Measurements from ENCODE around the gene PDE4C.

Gene PDE4C

DNA sequence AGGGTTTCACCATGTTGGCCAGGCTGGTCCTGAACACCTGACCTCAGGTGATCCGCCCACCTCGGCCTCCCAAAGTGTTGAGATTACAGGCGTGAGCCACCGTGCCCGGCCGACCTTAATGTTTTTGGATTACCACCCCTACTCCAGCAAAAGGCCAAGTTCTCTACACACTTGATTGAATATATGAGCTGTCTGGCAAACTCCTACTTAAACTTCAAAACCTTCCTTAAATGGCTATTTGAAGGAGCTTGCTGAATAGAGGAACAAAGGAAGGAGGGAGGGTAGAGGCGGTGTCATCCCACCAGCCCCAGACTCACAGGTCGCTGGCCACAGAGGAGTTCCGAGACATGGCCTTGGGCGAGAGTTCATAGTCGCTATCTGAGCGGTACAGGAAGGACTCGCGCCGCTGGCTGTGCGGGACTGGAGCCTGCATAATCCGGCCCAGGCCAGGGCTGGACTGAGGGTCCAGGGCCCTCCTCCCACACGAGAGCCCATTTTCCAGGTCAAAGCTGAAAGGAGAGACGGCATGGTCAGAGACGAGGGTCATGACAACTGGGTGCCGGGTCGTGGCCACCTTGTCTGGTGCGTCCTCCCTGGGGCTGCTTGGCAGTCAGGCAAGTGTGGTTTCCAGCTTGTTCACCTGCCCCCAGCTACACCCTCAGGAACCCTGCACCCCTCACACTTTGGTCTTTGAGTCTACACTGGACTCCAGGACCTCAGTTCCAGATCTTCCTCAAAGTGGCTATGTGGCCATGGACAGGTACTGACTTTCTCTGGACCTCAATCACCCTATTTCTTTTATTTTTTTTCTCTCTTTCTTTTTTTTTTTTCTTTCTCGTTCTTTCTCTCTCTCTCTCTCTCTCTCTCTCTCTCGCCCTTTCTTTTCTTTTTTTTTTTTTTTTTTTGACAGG lies 4.2 kb downstream of the PDE4C start:
- H3K4me3 ChIP-seq (ENCODE audit: low read length) = no peak overlapping the region
- TF ChIP-seq, protein P1, sequence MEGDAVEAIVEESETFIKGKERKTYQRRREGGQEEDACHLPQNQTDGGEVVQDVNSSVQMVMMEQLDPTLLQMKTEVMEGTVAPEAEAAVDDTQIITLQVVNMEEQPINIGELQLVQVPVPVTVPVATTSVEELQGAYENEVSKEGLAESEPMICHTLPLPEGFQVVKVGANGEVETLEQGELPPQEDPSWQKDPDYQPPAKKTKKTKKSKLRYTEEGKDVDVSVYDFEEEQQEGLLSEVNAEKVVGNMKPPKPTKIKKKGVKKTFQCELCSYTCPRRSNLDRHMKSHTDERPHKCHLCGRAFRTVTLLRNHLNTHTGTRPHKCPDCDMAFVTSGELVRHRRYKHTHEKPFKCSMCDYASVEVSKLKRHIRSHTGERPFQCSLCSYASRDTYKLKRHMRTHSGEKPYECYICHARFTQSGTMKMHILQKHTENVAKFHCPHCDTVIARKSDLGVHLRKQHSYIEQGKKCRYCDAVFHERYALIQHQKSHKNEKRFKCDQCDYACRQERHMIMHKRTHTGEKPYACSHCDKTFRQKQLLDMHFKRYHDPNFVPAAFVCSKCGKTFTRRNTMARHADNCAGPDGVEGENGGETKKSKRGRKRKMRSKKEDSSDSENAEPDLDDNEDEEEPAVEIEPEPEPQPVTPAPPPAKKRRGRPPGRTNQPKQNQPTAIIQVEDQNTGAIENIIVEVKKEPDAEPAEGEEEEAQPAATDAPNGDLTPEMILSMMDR (conservative IDR thresholded peaks at IDR 0.05; ENCODE audit: low read depth, low read length) = no peak
- DNase-seq (ENCODE audit: low read depth) = no peak

DNA sequence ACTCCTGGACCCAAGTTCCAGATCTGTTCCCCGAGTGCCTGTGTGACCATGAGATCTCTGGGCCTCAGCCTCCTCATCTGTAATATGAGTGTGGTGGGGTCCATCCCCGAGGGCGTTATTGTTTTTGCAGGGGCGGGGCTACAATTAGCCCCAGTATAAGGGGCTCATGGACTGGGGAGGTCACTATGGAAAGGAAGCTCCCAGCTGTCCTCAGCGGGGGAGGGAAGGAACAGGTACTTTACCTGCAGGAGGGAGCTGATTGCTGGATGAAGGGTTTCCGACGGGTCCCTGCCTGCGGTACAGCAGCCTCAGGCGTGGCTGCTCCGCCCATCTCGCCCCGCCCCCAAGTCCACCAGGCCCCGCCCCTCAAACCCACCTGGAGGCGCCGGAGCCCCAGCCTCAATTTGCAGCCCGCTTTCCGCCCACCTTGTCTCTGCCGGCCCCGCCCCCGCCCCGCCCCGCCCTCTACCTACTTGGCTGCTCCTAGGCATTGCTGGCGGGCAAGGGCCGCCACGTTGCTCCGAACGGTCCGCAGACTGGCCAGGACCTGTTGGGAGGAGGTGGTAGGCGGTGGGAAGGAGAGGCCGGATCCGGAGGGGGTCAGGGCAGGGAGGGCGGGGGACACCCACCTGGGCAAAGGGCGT lies 5.5 kb downstream of the PDE4C start:
- H3K4me3 ChIP-seq (ENCODE audit: low read length) = no peak overlapping the region
- DNase-seq (ENCODE audit: low read depth) = no peak
- TF ChIP-seq, protein P1 (conservative IDR thresholded peaks at IDR 0.05; ENCODE audit: low read depth, low read length) = no peak

DNA sequence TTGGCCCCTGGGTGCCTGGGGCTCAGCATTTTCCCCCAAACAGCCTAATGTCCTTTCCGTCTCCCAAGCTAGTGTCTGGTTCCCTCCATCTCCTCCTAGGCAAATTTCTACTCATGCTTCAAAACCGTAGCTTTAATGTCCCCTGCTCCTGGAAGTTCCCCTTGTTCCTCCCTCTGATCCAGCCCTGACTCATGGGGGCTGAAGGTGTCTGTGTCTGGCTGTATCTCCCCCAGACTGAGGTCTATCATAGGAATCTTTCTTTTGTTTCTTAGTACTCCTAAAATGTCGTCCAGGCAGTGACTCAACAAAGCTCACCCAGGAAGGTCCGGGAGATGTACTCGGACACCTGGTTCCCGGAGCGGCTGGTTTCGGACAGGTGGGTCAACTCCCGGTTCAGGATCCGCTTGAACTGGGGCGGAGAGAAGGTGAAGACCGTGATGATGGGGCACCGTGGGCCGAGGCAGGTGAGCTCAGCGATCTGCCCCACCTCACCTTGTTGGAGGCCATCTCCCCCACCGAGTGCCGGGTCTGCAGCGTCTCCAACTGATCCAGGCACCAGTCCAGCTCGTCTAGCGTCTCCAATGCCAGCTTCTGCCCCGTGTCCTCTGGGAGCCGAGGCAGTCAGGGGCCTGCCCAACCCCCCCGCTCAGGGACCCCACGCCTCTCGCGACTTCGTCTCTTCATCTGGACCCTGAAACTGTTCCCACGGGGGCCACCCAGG lies 6.2 kb downstream of the PDE4C start:
- H3K4me3 ChIP-seq (ENCODE audit: low read length) = no peak overlapping the region
- TF ChIP-seq, protein P1 (conservative IDR thresholded peaks at IDR 0.05; ENCODE audit: low read depth, low read length) = no peak
- DNase-seq (ENCODE audit: low read depth) = no peak

DNA sequence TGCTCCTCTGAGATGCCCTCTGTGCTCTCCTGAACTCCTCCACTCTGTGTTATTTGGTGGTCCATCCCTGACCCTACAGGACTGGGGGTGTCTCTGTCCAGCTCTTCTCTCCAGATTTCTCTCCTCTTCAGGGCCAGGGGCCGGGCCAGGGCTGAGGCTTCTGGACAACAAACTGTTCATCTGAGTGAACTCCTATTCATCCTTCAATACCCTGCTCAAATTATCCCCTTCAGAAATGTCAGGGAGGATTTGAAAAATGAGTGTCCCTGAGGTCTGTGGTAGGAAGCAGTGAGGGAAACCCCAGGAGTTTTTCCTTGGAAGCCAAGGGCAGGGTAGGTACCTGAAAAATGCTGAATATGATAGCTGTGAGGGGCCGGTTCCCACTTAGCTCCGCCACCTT lies 7.6 kb downstream of the PDE4C start:
- TF ChIP-seq, protein P1 (conservative IDR thresholded peaks at IDR 0.05; ENCODE audit: low read depth, low read length) = no peak
- H3K4me3 ChIP-seq (ENCODE audit: low read length) = no peak overlapping the region
- DNase-seq (ENCODE audit: low read depth) = no peak

- no peak overlapping the region for H3K4me3 ChIP-seq (ENCODE audit: low read length)
- DNase-seq (ENCODE audit: low read depth) = no peak
- TF ChIP-seq, protein P1 (conservative IDR thresholded peaks at IDR 0.05; ENCODE audit: low read depth, low read length) = no peak
Measured at GRCh38 chr19:18218159-18218558, 8.1 kb downstream of the PDE4C start.

DNA sequence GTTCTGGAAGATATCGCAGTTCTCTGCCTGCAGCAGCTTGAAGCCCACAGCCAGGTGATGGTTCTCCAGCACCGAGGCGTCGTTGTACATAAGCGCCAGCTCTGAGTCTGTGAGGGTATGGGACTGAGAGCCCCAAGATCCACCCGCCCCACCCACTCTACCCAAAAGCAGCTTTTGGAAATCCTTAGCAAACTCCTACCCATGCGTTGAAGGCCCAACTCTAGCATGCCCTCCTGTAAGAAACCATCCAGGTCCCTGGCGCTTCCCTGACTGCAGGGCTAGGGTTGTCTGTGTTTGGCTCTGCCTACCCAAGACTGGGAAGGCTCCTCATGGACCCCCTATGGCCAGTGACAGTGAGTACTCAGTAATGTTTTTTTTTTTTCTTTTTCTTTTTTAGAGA lies 9.4 kb downstream of the PDE4C start:
- DNase-seq (ENCODE audit: low read depth) = no peak
- H3K4me3 ChIP-seq (ENCODE audit: low read length) = no peak overlapping the region
- TF ChIP-seq, protein P1 (conservative IDR thresholded peaks at IDR 0.05; ENCODE audit: low read depth, low read length) = no peak

Measured in retinal pigment epithelial cell (primary cell).